T-helper 1 cell (primary cell): ENCODE results near the gene NDUFS6.

Experiments used
- DNase-seq, 5 donors: peaks; one replicate each; pipeline ENCODE4 v3.0.0-alpha.2; 2012 to 2020

The NDUFS6 gene

DNA sequence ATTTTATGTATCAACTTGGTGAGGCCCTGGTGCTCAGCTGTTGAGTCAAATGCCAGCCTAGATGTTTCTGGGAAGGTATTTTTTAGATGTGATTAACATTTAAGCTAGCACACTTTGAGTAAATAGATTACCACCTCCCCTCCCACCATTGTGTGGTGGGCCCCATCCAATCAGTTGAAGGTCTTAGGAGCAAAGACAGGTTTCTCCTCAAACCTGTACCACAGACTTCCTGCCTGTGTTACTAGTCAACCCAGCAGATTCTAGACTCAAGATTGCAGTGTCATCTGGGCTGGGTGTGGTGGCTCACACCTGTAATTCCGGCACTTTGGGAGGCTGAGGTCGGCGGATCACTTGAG lies 35.3 kb upstream of the NDUFS6 start:
- no peak for DNase-seq

GRCh38 chr5:1767524-1768282 lies 33.5 kb upstream of the NDUFS6 start:
- DNase-seq: no peak

DNA sequence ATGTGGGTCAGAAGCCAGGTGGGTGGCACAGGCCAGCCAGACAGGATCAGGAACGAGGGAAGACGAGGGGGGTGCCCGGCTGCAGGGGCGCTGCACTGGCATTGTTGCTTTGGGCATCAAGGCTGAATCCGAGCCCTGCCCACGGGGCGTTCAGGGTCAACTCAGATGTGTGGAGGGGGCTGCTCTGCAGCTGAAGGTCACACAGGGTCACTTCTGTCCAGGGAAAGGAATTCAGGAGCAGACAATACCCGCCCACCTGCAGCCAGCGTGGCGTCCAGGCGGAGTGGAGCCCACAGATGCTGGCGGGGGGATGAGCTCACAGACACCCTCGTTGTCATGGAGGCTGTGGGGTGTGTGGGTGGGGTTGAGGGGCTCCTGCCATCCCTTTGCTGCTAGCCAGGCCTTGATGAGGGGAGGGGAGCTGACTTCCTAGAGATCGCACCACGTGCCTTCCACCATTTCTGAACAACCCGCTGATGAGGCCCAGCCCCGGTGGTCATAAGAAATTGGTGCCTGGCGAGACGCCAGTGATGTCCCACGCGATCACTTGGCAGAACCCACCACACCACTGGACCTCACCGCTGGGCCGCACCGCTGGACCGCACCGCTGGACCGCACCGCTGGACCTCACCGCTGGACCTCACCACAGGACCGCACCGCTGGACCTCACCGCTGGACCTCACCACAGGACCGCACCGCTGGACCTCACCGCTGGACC lies 32.8 kb upstream of the NDUFS6 start:
- no peak for DNase-seq

- DNase-seq: no peak
Observed at GRCh38 chr5:1769017-1769640, 32.1 kb upstream of the NDUFS6 start.

DNA sequence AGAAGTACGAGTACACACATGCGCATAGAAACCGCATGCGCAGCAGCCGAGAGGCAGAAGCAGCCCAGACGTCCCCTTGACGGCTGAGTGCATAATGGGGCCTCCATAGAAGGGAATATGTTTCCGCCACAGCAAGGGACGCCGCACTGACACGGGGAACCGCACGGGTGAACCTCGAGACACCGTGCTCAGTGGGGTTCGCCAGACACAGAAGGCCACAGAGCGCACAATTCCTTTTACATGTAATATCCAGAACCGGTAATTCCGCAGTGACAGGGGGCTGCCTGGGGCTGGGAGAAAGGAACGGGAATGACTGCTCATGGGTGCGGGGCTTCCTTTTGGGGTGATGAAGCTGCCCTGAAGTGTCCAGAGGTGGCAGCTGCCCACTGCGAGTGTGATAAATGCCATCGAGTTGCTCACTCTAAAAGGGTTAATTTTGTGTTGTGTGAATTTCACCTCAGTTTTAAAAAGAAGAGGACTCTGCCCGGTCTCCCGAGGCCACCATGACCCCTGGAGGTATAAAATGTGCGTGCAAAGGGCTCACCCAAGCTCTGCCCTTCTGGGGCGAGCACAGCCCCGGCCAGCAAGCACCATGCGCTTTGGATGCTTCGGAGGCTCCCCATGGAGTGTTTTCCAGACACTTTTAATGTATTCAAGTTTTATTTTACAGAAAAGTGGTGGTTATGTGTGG lies 31.3 kb upstream of the NDUFS6 start:
- no peak for DNase-seq

GRCh38 chr5:1770443-1770802 lies 30.8 kb upstream of the NDUFS6 start:
- DNase-seq: no peak

DNA sequence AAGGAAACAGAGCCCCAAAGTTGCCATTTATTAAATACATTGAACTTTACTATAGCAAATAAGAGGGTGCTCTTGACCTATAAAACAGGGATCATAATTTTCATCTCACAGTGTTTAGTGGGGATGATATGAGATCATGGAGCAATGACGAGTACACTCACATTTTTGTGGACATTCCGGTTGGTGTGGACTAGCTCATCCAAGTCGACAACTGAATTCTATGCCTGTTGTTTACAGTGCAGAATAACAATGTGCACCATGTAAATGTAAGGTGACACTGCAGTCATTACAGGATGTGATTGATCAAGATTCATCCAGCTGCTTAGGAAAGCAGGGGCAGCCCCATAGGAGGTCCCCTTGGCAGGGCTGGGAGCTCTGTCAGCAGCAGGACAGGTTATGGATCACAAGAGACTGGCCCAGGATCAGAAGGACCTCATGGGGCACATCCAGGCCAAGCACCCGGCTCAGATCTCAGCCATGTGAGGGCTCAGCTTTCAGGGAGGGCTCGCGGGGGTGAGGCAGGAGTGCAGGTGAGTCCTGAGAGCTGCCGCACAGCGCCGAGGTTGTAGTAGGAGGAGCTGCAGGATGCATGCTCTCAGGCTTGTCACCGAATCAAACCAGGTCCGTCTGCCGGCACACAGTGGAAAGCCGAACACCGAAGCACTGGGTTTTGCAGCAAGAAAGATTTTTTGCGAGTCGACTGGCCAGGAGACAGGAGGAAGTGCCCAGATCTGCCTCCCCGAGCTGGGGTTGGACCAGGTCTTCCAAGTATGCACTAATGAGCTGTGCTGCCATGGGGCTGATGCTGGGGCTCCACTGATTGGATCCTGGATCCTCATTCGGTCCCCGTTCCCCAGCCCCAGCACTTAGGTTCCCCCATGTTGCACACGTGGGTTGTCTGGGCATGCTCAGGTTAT lies 29.8 kb upstream of the NDUFS6 start:
- DNase-seq: no peak

DNA sequence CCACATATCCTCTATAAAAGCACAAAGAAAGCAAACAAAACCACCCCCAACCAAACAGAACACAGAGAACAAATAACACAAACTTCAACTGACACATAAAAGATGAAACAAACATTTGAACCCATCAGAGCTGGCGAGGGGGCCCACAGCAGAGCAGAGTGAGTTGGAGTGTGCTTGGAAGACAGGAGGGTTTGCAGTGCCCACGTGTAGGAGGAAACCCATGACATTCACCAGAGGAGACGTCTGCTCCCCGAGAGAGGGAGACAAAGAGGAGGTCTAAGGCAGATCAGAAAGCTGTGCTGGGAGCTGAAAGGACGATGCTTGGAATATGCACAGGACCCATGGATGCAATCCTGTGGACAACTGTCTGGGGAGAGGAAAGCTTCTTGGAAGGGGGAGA lies 28.6 kb upstream of the NDUFS6 start:
- DNase-seq: no peak

DNA sequence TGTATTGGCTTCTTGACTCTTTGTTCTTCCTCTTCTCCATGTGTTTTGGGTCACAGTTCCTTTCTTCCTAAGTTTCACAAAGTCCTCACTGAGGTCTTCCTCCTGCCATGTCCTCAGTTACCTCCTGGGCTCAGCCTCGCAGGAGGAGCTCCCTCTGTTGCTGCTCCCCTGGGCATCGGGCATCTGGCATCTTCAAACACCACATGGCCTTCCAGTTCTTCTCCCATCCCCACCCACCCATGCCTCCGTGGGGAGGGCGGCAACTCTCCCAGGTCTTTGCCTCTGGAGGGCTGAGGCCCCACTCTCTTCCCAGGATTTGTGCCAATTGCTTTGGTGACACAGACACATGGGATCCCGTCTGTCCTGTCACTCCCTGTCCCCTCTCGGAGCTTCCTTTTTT lies 24.4 kb upstream of the NDUFS6 start:
- DNase-seq: no peak

- no peak for DNase-seq
Observed at GRCh38 chr5:1777281-1778137, 23.7 kb upstream of the NDUFS6 start.

DNA sequence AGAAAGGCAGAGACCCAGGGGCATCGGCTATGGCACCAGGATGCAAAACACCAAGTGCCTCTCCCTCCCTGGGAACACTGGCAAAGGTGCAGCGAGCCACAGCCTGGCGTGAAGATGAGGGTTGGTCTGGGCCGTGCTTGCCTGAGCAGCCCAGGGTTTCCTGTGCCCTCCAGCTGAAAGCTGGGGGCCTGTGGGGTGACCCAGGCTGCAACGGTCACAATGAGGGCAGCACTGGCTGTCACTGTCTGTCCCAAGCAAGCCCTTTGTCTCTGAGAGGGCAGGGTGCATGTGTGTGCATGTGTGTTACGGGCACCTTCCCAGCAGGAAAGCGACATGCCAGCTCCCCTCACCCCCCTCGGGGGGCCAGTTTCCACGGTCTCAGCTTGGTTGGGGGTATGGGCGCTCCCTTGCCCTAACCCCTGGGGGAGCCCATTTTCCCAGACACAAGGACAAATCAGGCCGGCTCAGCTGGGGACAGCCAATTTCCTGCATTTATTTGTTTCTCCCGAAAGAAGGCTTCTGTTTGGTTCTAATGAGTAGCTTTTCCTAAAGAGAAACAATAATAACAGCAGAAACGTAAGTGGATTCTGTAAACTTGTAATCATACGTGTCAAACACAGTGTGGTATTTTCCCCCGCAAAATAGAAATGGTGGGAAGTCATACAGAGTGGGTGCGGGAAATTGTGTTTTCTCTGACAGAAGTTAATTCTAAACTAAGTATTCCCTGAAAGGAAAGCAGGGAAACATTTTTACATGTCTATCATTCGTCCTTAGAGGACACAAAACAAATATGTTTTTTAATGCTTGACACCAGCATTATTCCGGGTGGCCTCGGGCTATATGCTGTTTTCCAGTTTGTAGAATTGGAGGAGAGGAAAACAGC lies 22.8 kb upstream of the NDUFS6 start:
- no peak for DNase-seq

DNA sequence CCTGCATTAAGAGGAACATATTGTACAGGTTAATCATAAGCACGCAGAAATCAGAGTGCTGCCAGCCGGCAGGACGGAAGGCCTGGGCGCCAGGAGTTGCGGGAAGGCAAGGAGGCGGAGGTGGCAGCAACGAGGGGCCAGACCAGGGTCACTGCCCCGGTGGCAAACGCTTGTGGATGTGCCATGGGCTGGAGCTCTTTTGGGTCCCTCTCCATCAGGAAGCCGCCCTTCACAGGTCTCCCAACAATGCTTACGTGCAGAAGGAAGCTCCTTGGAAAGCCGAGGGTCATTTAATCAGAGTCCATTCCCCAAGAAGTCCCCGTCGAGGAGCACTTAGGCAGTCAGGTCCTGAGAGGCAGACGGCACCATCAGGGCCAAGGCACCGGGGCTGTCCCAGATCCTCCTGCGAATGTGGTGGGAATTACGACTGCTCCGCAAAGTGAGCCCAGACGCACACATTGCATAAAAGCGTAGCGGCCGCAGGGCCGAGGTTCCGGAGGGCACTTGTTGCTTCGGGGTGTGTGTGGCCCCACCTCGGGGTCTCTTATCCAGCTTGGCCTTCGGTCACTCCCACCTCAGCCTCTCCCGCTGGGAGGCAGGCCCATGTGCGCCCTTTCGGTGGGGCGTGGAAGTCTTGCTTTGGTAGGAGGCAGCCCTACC lies 22.1 kb upstream of the NDUFS6 start:
- no peak for DNase-seq

- DNase-seq: no peak
Observed at GRCh38 chr5:1779782-1780613, 21.2 kb upstream of the NDUFS6 start.

DNA sequence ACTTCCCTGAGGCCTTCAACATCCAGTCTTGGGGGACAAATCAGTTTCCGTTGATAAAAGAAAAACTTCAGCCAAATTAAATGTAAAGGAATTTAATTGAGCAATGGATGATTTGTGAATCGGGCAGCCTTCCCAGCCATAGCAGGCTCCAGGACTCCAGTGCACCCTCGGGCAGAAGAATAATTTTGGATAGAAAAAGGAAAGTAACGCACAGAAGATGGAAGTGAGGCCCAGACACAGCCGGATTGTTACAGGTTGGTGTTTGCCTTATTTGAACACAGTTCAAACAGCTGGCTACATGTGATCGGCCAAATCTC lies 20.6 kb upstream of the NDUFS6 start:
- no peak for DNase-seq

DNA sequence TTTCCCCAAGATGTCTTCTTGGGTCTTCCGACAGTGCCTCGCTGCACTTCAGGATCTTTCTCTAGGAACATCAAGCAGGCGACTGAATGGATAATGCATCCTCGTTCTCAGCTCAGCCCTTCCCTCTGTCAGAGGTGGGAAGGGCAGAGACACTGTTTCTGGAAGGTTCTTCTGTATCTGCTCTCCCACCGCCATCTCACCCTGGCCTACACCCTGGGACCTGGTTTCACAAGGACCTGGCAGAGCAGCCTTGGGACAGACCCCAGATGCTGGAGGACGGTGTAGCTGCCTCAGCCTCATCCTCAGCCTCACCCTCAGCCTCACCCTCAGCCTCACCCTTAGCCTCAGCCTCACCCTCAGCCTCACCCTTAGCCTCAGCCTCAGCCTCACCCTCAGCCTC lies 20.1 kb upstream of the NDUFS6 start:
- no peak for DNase-seq

DNA sequence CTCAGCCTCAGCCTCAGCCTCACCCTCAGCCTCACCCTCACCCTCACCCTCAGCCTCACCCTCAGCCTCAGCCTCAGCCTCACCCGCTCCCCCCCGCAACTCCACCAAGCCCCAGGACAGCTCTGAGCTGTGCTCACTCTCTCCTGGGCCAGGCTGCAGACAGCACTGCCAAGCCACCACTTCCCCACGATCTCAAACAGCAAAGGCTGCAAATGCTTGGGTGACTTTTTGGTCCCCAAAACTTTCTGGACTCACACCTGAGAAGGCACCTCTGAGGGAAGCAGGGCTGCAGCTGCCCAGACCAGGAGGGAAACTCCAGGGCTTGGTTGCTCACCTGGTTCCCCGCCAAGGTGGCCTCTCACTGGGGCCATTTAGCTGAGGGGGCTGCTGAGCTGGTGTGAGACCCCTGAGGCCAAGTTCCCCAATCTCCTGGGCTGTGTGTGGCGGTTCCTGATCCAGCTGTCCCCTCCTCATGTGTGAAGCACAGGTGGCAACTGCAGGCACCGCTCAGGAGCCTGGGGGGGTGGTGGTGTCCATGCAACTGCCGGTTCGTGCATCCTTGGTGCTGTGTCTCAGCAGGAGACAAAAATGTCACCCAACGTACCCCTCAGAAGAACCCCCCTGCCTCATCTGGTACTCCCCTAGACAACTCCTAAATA lies 19.4 kb upstream of the NDUFS6 start:
- DNase-seq: no peak

- DNase-seq: no peak
Observed at GRCh38 chr5:1782385-1783215, 18.6 kb upstream of the NDUFS6 start.

DNA sequence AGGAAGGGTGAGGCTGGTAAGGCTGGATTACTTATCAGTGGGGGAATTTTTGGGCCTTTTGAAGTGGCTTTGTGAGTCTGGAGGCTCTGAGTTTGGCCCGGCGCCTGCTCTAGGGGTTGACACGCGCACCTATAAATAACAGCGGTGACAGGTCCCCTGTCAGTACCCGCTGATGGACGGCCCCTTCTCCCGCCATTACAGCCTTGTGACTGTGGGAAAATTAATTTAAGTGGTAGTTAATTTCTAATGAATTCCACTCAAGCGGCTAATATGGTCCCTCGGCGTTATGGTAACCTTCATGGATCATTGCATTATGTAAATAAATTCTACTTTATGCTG lies 18.0 kb upstream of the NDUFS6 start:
- DNase-seq: no peak
